GM18507 (cell line): Measurements from ENCODE around the gene RSRC1.
A peak's percentile ranks its signal among the peaks of the same experiment; 100 is the strongest.
"Not testable (repeated sequence)": the region's sequence is repeated elsewhere in the genome, so short reads cannot be mapped to it uniquely, and the experiment has no call there.

ENCODE experiments used
- DNase-seq: peaks from one replicate; pipeline ENCODE4 v3.0.0; 2011; ENCODE audit warnings: low read depth; ENCODE audit not compliant: insufficient read length; ENCODE audit errors: extremely low spot score
- FAIRE-seq: peaks from 2 replicates; lab custom pipeline; 2011; peaks lifted over from hg19 to GRCh38; lab: Jason Lieb, UNC

Gene RSRC1

DNA sequence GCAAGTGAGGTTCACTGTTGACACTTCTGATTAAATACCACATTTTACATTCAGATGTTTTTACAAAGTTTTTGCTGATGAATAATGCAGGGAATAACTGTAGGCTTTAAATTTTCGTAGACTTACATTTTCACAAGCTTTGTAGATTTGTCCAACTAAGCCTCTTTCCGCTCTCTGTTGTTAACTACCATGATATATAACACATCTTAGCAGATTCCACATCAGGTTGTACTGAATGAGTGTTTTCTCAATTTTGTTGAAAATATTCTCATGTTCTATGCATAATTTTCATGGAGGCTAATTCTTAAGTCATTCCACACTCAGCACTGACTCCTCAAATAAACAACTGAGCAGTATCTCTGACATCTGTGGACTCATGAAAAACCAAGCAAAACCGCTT is 168.3 kb downstream of the RSRC1 start:
- FAIRE-seq (no peak), DNase-seq (no peak)

DNA sequence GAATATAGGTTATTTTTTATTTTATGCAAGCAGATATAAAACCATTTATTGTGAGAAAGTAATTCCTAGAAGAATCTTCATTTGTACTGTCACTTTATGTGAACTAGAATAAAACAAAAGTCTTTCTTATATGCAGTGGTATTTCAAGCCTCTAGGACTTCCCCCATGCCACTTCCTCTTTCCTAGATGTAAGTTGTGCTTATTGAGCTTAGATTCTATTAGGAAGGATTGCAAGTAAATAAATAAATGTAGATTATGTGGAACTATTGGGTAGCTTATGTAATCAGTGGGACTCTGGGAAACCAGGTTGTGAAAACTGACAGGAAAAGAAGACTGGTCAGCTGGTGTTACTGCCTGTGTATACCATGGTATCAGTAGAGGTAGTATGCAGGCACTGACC is 169.7 kb downstream of the RSRC1 start:
- DNase-seq (no peak), FAIRE-seq (no peak)

- DNase-seq, result no peak
- no peak for FAIRE-seq
Measured at GRCh38 chr3:158295771-158296170, 185.9 kb downstream of the RSRC1 start.

DNA sequence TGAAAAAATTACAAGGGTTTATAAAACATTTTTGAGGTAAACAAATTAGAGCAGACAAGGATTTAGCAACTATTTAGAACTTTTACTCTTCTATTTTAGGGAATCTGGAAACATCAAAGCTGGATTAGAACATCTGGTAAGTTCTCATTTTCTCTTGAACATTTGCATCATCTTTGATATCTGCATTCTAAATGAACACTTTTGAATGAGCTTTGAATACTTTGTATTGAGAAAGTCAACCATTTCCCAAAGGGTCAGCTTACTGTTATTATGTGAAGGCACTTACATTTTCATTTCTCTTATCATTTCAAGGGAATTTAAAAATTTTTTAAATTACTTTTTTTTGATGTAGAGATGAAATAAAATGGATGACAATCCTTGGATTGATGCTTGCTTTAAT is 188.1 kb downstream of the RSRC1 start:
- FAIRE-seq (peak; percentile 33), DNase-seq (no peak)

DNA sequence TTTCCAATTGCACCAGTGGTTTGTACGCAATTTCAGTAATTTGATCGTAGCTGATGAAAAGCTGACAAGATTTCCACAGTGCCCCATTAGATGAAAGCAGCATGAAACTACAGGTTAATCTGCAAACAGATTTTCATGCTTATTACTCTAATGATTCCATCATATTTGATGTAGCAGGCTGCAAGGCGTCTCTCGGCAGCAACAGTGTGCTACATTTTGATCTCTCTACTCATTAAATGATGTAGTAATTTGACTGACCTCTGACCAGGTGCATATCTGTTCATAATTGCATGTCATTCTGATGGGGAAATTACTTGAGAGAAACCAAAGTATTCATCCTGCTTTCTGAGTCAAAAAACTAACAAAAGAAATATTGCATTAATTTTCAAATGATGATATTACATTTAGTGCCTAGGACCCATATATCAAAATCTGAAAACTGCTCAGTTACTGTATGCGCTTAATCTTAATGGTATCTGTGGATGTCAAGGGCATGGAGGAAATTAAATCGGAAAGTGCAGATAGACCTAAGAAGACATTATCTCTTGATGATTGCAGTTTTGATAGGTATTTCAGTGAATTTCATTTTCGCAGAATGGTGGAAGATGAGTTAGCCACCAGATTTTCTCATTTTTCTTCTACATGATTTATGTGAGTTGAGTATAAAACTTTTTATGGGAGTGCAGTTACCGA is 198.5 kb downstream of the RSRC1 start:
- no peak for FAIRE-seq
- no peak for DNase-seq

DNA sequence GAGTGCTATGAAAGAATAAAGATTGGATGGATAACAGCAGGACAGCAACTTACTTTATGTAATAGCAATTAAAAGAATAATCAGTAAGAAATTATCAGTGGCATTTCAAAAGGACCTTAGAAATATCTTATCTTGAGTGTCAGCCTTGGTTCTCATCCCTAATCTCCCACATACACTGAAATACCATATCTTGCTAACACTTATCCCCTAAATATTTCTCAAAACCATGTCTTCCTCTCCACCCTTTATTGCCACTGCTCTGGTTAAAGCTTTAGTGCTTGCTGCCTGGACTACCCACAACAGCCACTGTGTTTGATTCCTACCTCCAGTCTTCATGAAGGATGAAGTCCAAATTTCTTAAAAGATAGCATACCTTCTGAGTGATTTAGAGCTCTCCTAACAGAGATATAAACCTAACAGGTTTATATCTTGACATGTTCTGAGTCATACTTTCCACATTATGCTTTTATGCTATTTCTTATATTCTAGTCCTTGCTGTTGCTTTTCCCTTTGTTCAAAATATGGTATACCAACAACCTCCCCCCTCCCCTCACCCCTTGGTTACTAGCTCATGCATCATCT is 202.8 kb downstream of the RSRC1 start:
- DNase-seq, result no peak
- no peak for FAIRE-seq

- FAIRE-seq (peak; percentile 52), DNase-seq (no peak)
Measured at GRCh38 chr3:158313338-158313927, 203.5 kb downstream of the RSRC1 start.

GRCh38 chr3:158314426-158315357 is 204.8 kb downstream of the RSRC1 start:
- FAIRE-seq, result peak; percentile 50

GRCh38 chr3:158329696-158330441 is 220.0 kb downstream of the RSRC1 start:
- not testable (repeated sequence) for FAIRE-seq, DNase-seq

More at GRCh38 chr3:158314426-158315357, 204.8 kb downstream of the RSRC1 start:
- no peak for DNase-seq

DNA sequence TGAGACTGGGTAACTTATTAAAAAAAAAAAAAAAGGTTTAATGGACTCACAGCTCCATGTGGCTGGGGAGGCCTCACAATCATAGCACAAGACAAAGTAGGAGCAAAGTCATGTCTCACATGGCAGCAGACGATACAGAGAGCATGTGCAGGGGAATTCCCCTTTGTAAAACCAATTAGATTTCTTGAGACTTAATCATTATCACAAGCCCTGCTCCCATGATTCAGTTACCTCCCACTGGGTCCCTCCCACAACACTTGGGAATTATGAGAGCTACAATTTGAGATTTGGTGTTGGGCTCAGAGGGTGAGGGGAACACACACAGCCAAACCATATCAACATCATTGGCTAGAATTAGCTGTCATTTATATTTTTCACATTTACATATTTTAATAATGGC is 221.0 kb downstream of the RSRC1 start:
- FAIRE-seq (no peak), DNase-seq (no peak)

DNA sequence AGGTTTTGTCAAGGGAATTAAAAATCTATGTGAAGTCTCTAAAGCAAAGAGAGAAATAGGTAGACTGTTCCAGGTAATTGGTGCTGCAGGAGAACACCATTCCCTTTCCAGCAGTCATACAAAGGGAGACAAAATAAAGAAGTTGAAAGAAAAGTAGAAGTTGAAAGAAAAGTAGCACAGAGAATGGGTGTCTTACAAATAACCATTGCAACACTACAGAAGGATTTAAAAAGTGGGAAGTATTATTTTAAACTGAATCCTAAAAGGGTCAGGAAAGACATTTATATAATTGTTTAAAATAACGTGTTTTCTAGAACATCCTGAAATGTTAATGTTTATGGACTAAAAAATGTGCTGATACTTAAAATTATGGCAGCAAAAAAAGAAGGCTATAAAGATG is 223.8 kb downstream of the RSRC1 start:
- no peak for FAIRE-seq
- DNase-seq, result no peak

DNA sequence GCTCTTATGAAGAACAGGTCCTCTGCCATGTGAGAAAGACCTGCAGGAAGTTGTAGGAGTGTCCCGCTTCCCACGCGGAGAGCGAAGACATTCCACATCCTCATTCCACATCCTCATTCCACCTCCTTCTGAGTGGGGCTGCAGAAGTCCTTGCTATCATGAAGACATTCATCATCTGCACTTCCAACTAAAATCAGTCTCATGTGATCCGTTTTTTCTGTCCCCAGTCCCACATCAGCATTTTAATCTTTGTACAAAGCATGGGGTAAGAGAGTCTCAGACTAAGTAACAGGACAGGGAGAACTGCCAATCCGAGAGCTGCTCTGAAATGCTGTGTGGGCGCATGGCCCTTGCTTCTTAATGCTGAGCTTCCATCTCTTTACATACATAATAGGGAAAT is 227.2 kb downstream of the RSRC1 start:
- FAIRE-seq (no peak), DNase-seq (no peak)

GRCh38 chr3:158339638-158340037 is 229.7 kb downstream of the RSRC1 start:
- DNase-seq (no peak), FAIRE-seq (no peak)

DNA sequence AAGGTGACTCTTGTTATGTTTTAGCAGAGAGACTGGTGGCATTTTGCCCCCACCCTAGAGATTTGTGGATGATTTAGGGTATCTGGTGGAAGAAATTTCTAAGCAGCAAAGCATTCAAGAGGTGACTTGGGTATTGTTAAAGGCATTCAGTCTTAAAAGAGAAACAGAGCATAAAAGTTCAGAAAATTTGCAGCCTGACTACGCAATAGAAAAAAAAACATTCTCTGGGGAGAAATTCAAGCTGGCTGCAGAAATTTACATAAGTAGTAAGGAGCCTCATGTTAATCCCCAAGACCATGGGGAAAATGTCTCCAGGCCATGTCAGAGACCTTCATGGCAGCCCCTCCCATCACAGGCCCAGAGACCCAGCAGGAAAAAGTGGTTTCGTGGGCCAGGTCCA is 231.1 kb downstream of the RSRC1 start:
- DNase-seq, FAIRE-seq: not testable (repeated sequence)

GRCh38 chr3:158347966-158348365 is 238.1 kb downstream of the RSRC1 start:
- DNase-seq, result no peak
- no peak for FAIRE-seq

- FAIRE-seq, result no peak
Measured at GRCh38 chr3:158350971-158351370, 241.1 kb downstream of the RSRC1 start.

DNA sequence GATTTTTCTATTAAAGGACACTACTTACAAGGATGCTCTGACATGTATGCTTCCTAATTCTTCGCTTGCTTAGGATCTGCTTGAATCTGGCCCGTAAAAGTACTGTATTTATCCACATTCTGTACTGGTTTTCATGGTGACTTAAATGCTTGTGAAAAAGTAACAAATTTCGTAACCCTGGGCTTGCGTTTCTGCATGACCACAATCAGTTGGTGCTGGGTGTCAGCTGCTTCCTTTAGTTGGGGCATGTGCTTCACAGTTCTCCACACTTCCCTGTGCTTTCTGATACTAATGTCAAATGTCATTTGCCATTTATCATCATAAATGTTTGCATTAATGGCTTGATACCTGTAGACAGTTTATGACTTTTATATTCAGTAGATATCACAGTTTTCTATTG is 242.7 kb downstream of the RSRC1 start:
- peak; percentile 71 for FAIRE-seq
- no peak for DNase-seq

More at GRCh38 chr3:158350971-158351370, 241.1 kb downstream of the RSRC1 start:
- no peak for DNase-seq

- DNase-seq (no peak), FAIRE-seq (peak; percentile 41)
Measured at GRCh38 chr3:158354713-158355112, 244.8 kb downstream of the RSRC1 start.
